GM21717 (cell line): ENCODE results near the gene RNU1-3.
"Not testable (repeated sequence)": the region's sequence is repeated elsewhere in the genome, so short reads cannot be mapped to it uniquely, and the experiment has no call there.

Experiments
- ATAC-seq: cut with Tn5 transposase; IDR thresholded peaks from one replicate; pipeline ENCODE4 v1.9.1; 2021; ENCODE audit warnings: mild to moderate bottlenecking, moderate library complexity; ENCODE audit not compliant: unreplicated experiment

The RNU1-3 gene

GRCh38 chr1:16696507-16697150 is 29.9 kb upstream of the RNU1-3 start:
- not testable (repeated sequence) for ATAC-seq

- ATAC-seq = not testable (repeated sequence)
These were observed 27.6 kb upstream of the RNU1-3 start for GRCh38 chr1:16694308-16694702.

DNA sequence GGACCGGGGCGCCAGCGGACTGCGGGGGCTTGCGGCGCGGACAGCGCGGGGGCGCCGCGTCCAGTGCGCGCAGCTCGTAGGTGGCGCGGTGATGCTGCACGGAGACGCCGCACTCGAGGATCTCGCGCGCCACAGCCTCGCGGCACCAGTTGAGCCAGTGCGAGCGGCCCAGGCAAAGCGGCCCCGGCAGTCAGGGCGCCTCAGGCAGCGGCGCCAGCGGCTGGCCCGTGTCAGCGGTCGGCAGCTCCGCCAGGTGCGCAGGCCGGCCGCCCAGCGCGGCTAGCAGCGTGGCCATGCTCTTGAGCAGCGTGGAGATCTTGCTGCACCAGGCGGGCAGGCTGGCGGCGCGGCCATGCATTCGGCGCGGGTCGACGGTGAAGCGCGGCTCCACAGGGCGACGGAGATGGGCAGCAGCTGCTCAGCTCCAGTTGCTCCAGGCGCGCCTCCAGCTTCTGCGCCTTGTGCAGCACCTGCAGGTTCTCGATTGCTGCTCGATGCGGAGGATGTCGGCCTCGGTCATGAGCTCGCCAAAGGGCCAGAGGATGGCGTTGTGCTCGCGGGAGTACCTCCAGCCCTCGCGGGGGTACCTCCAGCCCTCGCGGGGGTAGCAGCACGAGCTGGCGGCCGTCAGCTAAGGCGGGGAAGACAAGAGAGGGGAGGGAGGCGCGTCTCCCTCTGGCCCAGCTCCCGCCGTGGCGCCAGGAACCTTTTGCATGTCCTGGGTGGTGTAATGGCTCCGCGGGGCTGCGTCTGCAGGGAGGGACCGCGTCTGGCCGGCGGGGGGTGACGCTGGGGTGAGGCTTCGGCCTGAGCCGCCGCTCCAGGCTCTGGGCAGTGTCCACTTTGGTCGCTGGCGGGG is 26.9 kb upstream of the RNU1-3 start:
- not testable (repeated sequence) for ATAC-seq

DNA sequence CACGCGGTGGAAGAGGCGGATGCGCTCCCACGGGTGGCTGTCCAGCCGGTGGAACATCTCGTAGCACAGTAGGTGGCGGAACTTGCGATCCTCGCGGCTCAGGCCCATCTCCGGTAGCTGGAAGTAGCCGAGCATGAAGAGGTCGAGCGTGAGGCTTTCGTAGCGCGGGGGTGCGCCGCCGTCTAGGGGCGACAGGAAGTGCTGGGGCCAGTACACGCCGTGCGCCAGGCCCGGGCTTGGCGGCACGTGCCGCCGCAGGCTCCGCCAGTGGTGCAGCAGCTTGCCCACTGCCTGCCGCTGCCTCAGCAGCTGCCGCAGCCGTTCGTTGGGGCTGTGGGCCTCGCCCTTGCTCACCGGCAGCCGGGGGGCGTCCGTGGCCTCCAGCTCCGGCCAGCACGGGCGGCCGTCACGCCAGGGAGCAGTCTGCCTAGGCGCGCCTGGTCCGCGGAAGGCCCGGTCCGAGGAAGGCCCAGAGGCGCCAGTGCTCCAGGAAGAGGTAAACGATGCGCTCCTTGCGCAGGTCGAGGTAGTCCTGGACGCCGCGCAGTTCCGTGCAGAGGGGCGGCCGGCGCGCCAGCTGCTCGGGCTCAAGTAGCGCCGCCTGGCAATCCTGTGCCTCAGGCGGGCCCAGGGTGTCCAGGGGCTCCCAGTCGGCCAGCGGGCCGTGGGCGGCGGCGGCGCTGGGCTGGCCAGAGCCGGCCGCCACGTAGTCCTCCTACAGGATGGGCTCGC is 26.1 kb upstream of the RNU1-3 start:
- not testable (repeated sequence) for ATAC-seq

DNA sequence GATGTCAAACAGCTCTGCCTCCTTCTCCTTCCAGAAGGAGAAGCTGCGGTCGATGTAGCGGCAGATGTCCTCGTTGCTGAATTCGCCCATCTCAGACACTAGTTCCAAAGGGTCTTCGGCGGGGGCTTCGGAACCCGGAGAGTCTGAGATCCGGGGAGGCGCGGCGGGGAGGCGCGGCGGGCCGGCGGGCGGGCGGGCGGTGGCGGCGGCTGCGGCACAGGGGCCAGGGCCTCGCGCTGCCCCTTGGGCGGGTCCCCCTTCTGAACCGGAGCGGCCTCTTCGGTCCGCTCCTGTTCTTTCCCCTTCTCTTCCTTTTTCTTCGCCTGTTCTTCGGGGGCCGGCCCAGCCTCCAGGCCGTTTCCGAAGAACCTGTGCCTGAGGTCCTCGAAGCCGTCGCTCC is 25.5 kb upstream of the RNU1-3 start:
- not testable (repeated sequence) for ATAC-seq

DNA sequence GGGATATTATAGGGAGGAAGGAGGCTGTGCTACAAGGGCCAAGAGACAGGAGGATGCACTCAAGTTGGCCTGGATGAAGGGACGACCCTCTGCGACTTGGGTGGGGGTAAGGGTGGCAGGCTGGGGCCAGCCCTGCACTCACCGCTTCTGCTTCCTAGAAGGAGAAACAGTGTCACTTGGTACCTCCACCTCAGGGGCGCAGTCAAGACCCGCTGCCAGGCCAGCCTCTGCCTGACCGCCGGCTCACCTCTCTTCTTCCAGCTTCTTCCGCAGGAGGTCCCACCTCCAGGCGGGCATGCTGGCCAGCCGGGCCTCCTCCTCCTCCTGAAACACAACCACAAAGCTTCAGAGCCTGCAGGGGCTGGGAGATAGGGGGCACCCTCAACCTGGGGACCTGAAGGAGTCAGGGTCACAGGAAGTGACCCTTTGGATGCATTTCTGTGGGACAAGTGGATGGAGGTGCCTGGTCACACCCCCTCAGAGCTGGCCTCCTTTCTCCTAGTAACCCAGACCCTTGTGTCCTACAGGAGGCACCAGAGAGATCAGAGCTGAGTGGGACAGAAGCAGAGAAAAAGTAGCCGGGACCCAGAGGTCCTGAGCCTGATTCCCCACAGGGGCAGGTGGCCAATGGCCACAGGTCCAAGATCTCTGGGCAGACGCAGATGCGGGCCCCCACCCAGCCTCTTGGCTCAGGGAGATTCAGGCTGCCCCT is 24.4 kb upstream of the RNU1-3 start:
- not testable (repeated sequence) for ATAC-seq

DNA sequence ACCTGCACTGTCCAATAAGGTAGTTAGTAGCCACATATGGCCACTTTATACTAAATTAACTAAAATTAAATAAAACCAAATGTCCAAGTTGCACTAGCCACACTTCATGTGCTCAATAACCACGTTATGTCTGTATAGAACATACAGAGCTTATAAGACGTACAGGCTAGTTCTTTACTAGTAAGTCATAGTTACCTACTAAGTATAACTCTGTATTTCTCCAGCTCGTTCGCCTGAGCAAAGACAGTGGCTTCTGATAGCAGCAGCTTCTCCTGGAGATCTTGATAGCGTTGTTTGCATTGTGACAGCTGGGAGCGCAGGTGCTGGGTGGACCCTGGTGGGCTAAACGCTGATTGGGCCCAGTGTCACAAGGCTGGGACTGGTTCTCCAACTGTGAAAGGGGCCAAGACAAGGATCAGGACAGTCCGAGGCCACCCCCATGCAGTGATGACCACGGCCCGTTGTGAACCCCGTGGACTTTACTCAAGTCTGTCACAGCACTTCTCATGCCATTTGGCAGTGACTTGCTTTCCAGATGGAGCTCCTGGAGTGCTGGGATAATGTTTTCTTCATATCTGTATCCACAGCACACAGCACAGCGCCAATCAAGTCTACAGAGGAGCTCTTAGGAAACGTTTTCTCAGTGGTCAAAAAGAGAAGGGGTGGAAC is 20.5 kb upstream of the RNU1-3 start:
- ATAC-seq = not testable (repeated sequence)

GRCh38 chr1:16685445-16686371 is 19.0 kb upstream of the RNU1-3 start:
- ATAC-seq = not testable (repeated sequence)

DNA sequence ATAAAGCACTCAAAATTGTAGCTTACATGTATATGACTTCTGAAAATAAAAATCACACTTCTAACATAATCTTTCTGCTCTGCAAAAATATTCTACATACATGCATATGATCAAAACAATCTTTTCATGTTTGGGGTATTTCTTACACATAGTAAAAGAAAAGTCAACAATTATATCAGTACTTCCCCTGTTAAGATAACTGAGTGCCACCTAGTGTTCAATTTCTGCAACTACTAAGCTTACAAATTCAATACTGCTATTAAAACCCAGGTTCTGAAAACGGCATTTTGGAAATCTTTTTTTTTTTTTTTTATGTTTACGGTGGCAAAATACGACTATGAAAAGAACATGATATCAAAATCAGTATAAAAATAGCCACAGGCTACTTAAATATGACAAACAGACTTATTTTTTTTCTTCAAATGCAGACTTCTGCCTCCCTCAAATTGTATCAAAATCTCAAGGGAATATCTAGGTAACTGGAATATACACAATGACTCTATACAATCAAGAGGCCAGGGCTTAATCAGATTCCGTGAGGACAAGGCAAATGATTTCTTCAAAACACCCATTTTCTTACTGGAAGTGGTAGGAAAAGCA is 18.1 kb upstream of the RNU1-3 start:
- not testable (repeated sequence) for ATAC-seq

GRCh38 chr1:16684152-16684551 is 17.4 kb upstream of the RNU1-3 start:
- ATAC-seq = not testable (repeated sequence)

DNA sequence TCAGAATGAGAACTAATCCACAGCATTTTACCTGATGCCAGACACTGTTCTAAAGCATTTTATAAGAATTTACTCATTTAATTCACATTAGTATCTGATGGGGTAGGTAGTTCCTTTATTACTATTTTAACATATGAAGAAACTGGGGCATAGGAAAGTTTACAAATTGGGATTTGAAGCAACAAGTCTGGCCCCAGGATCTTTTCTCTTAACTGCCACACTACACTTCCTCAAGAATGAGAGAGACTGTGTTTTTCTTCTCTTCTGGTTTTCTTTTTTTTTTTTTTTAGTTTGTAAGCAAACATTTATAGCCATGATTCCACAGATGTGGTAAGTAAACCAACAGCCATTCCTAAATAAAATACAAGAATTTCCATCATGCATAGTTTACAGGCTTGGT is 16.1 kb upstream of the RNU1-3 start:
- ATAC-seq = not testable (repeated sequence)

DNA sequence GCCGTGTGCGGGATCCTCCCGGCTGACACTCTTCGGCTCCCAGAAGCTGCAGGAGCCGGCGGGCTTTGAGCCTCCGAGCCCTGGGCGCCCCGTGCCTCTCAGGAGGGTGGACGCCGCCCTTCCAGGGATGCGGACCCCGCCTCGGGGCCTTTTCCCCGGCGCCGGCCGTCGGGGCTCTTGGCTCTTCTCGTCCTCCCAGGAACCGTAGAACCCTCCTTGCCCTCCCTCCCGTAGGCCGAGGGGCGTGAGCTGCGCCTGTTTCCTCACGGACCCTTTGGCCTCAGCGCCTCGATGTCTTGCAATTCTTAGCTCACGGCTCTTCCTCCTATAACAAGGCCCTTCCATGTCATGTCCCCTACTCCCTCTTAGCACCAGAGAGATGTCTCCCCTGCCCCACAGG is 13.6 kb upstream of the RNU1-3 start:
- ATAC-seq = not testable (repeated sequence)

- no peak for ATAC-seq
These were observed 11.0 kb upstream of the RNU1-3 start for GRCh38 chr1:16677552-16678431.

GRCh38 chr1:16676661-16677523 is 10.1 kb upstream of the RNU1-3 start:
- ATAC-seq = not testable (repeated sequence)

GRCh38 chr1:16675118-16675510 is 8.4 kb upstream of the RNU1-3 start:
- ATAC-seq = not testable (repeated sequence)

GRCh38 chr1:16673976-16674375 is 7.2 kb upstream of the RNU1-3 start:
- not testable (repeated sequence) for ATAC-seq

DNA sequence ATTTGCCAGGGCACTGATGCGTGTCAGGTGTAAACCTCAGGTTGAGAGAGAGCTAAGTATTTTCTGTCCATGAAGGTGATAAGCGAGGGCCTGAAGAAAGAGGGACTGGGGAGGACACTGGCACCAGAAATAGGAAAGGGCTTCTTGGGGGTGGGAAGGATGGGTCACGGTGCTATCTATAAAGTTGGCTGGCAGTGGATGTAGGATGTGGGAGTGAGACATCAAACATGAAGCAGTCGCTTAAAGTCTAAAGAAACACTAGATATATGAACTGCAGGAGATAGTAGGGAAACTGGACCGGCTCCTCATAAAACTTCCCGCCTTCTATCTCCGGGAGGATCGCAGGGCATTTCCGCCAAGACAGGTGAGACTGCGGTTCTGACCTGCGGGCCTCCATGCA is 912 bp downstream of the RNU1-3 start:
- not testable (repeated sequence) for ATAC-seq
